NT2/D1 (cell line): ENCODE results near the gene IGLON5.

ENCODE experiments used
- DNase-seq: peaks from one replicate; pipeline ENCODE4 v3.0.0-alpha.2; 2011; ENCODE audit warnings: low read depth, low spot score
- H3K27me3 ChIP-seq: 2 replicates; pipeline ENCODE4 v1.6.0; 2011; ENCODE audit warnings: mild to moderate bottlenecking; ENCODE audit not compliant: insufficient read length, insufficient read depth
- H3K36me3 ChIP-seq: 2 replicates; pipeline ENCODE4 v1.6.1; 2011; ENCODE audit warnings: mild to moderate bottlenecking, low read length, mixed read lengths; ENCODE audit not compliant: insufficient read depth, insufficient read length
- H3K4me1 ChIP-seq: 2 replicates; pipeline ENCODE4 v1.5.1; 2011; ENCODE audit not compliant: insufficient read depth, insufficient read length
- H3K4me3 ChIP-seq: 2 replicates; pipeline ENCODE4 v1.5.1; 2011; ENCODE audit warnings: low read depth; ENCODE audit not compliant: insufficient read length
- H3K9ac ChIP-seq: 2 replicates; pipeline ENCODE4 v1.6.0; 2011; ENCODE audit warnings: low read depth; ENCODE audit not compliant: insufficient read length
- H3K9me3 ChIP-seq: 2 replicates; pipeline ENCODE4 v1.5.1; 2011; ENCODE audit warnings: mild to moderate bottlenecking, low read length; ENCODE audit not compliant: insufficient read depth
- SUZ12 ChIP-seq: IDR thresholded peaks from 2 replicates; pipeline ENCODE4 v1.6.1; 2011; ENCODE audit not compliant: insufficient read length, insufficient read depth; ENCODE audit errors: extremely low read depth
- YY1 ChIP-seq: IDR thresholded peaks from 2 replicates; pipeline ENCODE4 v1.6.1; 2011; ENCODE audit not compliant: insufficient read length, insufficient read depth
- ZNF274 ChIP-seq: IDR thresholded peaks from 2 replicates; pipeline ENCODE4 v1.6.1; 2011; ENCODE audit warnings: mild to moderate bottlenecking, low read depth, low read length

IGLON5 gene

GRCh38 chr19:51333836-51334460 lies 22.5 kb downstream of the IGLON5 start:
- no peak overlapping the region for H3K4me3 ChIP-seq
- H3K9me3 ChIP-seq = peaks cover 4% of the 10 kb centered on the region; the same call in 1 of the 2 replicates
- no peak for DNase-seq
- H3K9ac ChIP-seq = no peak overlapping the region
- H3K36me3 ChIP-seq = peaks cover 18% of the 10 kb centered on the region
- TF ChIP-seq YY1 (no peak), SUZ12 (no peak), ZNF274 (no peak)
- no peaks in the 10 kb centered on the region for H3K27me3 ChIP-seq
- H3K4me1 ChIP-seq = no peaks in the 10 kb centered on the region

DNA sequence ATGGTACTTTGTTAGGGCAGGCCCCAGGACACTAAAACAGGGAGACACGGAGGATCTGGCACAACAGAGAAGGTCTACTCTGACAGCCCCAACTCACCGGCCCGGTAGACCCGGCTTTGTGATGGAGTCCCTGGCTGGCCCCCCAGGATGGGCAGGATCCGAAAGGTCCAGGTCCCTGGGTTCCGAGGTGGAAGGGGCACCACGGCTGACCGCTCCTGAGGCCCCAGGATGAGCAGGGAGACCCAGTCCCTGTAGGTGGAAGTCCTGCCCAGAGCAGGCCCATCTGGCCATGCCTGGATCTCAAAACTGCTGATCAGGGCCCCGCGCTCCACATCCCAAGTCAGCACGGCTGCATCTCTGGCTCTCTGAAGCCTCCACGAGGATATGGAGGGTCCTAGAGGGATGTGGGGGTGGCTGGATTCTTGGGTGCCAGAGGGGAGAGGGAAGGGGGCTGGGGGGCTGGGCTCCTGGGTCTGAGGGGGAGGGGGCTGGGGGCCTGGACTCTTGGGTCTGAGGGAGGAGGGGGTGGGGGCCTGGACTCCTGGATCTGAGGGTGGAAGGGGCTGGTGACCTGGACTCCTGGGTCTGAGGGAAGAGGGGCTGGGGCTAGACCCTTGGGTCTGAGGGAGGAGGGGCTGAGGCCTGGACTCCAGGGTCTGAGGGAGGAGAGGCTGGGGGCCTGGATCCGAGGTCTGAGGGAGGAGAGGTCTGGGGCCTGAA lies 25.9 kb downstream of the IGLON5 start:
- no peak overlapping the region for H3K4me3 ChIP-seq
- no peak for DNase-seq
- H3K9me3 ChIP-seq = no peaks in the 10 kb centered on the region
- TF ChIP-seq SUZ12 = no peak
- TF ChIP-seq YY1 = no peak
- no peak for TF ChIP-seq ZNF274
- peaks cover 5% of the 10 kb centered on the region for H3K27me3 ChIP-seq
- peaks cover 5% of the 10 kb centered on the region for H3K4me1 ChIP-seq
- H3K9ac ChIP-seq = no peak overlapping the region
- H3K36me3 ChIP-seq = peaks cover 3% of the 10 kb centered on the region

DNA sequence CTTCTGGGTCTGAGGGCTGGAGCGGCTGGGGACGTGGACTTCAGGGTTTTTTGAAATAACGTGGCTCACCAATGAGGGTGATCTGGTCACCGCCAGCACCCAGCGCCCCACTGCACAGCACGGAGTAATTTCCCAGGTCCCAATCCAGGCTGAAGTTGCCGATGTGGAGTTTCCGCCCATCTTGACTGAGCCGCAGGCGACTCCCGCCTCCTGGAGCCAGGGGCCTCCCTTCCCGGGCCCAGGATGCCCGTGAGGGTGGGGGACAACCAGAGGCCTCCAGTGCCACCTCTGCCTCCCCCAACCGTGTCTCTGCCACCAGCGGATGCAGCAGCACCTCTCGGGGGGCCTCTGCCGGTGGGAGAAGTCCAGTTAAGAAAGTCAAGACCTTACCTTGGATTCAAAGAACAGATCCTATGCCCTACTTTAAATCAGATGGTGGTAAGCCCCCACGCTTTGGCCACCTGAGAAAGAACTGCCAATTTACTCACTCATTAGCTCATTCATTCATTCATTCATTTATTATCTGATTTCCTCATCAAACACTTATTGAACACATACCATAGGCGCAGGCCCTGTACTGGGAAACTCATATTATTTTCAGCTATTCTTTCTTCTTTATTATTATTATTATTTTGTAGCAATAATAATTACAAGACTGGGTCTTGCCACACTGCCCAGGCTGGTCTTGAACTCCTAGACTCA lies 26.6 kb downstream of the IGLON5 start:
- Histone ChIP-seq H3K9me3 (no peaks in the 10 kb centered on the region), H3K4me1 (peaks cover 8% of the 10 kb centered on the region), H3K4me3 (no peak overlapping the region), H3K9ac (peak overlapping the region; percentile 87), H3K36me3 (peaks cover 3% of the 10 kb centered on the region), H3K27me3 (peaks cover 5% of the 10 kb centered on the region)
- no peak for DNase-seq
- no peak for TF ChIP-seq SUZ12
- TF ChIP-seq ZNF274 = no peak
- TF ChIP-seq YY1 = no peak

- peaks cover 3% of the 10 kb centered on the region for H3K36me3 ChIP-seq
- TF ChIP-seq SUZ12 (no peak), YY1 (no peak), ZNF274 (no peak)
- DNase-seq = peak; percentile 52
- H3K4me1 ChIP-seq = peaks cover 10% of the 10 kb centered on the region
- no peaks in the 10 kb centered on the region for H3K9me3 ChIP-seq
- H3K4me3 ChIP-seq = peak overlapping the region; percentile 61
- peak overlapping the region; percentile 87 for H3K9ac ChIP-seq
- H3K27me3 ChIP-seq = peaks cover 5% of the 10 kb centered on the region
Observed at GRCh38 chr19:51338563-51339312, 27.3 kb downstream of the IGLON5 start.

DNA sequence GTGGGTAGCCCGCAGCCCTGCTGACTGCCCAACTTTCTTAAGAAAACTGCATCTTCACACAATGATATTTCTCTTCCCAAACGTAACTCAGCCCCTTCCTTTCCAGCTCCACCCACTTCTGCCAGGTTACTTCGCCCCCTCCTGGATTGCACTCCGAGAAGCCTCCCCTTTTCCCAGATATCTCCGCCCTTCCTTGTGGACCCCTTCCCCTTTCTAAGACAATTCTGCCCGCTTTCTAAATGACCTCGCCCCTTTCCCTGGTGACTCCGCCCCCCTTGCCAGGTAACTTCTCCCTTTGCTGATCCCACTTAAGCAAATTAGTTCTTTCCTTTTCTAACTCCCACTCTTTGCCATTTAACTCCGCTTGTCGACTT lies 27.9 kb downstream of the IGLON5 start:
- H3K4me1 ChIP-seq = peaks cover 10% of the 10 kb centered on the region
- peak; percentile 28 for DNase-seq
- H3K9ac ChIP-seq = peak overlapping the region; percentile 87
- peaks cover 3% of the 10 kb centered on the region for H3K36me3 ChIP-seq
- H3K27me3 ChIP-seq = peaks cover 5% of the 10 kb centered on the region
- no peak for TF ChIP-seq ZNF274
- TF ChIP-seq SUZ12 = no peak
- no peak for TF ChIP-seq YY1
- peak overlapping the region; percentile 61 for H3K4me3 ChIP-seq
- H3K9me3 ChIP-seq = no peaks in the 10 kb centered on the region

- peaks cover 10% of the 10 kb centered on the region for H3K4me1 ChIP-seq
- peak overlapping the region; percentile 61 for H3K4me3 ChIP-seq
- H3K9me3 ChIP-seq = no peaks in the 10 kb centered on the region
- H3K36me3 ChIP-seq = peaks cover 8% of the 10 kb centered on the region
- H3K27me3 ChIP-seq = peaks cover 5% of the 10 kb centered on the region
- no peak for TF ChIP-seq SUZ12
- no peak for TF ChIP-seq ZNF274
- no peak for TF ChIP-seq YY1
- peak overlapping the region; percentile 81 for H3K9ac ChIP-seq
- DNase-seq = peak; percentile 92
Observed at GRCh38 chr19:51339687-51340656, 28.5 kb downstream of the IGLON5 start.
